Stimulated activated CD4-positive, alpha-beta T cell treated with anti-CD3 and anti-CD28 coated beads, Interleukin-12 subunit alpha, Interleukin-12 subunit beta, amount 100 ng/mL, for 48 hours (primary cell): ENCODE measurements around the gene GOLGA6L4.
"Not testable (repeated sequence)": the region's sequence is repeated elsewhere in the genome, so short reads cannot be mapped to it uniquely, and the experiment has no call there.

Experiments
- DNase-seq, 3 donors: peaks; one replicate each; pipeline ENCODE4 v3.0.0-alpha.2; 2020; ENCODE audit warnings: low read depth in 2 of 3, low spot score in 1 of 3

The GOLGA6L4 gene, protein sequence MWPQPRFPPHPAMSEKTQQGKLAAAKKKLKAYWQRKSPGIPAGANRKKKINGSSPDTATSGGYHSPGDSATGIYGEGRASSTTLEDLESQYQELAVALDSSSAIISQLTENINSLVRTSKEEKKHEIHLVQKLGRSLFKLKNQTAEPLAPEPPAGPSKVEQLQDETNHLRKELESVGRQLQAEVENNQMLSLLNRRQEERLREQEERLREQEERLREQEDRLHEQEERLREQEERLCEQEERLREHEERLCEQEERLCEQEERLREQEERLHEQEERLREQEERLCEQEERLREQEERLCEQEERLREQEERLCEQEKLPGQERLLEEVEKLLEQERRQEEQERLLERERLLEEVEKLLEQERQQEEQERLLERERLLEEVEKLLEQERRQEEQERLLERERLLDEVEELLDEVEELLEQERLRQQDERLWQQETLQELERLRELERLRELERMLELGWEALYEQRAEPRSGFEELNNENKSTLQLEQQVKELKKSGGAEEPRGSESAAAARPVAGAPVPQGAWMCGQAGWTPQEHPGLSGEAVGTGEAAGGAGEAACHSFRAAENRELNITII

DNA sequence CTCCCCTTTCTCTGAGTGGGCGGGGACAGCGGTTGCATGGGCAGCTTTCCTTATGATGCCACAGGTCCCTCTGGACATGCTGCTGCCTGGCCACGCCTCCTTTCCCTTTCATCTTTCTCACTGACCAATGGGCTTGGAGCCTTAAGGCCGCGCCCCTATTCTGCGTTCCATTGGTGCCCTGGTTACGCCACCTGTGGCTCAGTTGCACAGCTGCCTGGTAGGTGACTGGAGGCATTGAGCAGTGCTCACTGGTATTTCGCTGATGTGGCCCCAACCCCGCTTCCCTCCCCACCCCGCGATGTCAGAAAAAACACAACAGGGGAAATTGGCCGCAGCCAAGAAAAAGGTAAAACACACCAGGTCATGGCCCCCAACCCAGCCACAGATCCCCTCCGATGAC, at the start of gene GOLGA6L4:
TSS of gene GOLGA6L4 (plus strand) at position 201 of the 400 bp plus-strand sequence. CDS start at position 263, 62 bp downstream.
- DNase-seq: not testable (repeated sequence)

DNA sequence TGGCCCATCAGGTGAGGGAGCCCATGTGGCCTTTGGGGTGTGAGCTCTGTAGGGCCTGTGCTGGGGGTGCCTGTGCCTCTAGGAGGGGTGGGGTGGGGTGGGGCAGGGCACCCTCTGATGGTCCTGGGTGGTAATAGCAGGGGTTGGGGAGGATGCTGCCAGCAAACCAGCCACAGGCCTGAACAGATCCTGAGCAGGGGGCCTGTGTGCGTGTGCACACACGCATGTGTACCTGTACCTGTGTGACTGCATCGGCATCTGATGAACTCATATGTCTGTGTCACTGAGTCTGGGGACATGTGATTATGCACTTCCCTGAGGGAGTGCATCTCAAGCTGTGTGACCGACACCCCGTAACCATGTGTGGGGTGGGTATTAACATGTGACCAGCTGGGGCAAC, 42.6 kb upstream of the GOLGA6L4 start:
- not testable (repeated sequence) for DNase-seq

DNA sequence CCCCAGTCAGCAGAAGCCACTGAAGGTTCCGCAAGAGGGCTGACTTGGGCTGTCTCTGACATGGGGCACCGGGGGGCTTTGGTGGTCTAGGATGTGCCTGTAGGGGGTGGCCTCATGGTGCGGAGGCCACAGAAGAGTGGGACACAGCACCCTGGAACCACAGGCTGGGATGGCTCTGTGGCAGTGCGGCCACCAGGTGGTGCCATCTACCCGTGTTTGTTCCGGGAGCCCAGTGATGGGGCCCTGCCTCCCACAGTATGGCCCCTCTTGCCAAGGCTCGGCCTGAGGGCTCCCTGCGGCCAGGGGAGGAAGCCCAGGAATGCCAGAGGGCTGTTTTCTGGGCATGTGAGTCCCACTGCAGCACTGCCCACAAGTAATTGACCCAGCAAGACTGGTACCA, 40.0 kb upstream of the GOLGA6L4 start:
- not testable (repeated sequence) for DNase-seq

DNA sequence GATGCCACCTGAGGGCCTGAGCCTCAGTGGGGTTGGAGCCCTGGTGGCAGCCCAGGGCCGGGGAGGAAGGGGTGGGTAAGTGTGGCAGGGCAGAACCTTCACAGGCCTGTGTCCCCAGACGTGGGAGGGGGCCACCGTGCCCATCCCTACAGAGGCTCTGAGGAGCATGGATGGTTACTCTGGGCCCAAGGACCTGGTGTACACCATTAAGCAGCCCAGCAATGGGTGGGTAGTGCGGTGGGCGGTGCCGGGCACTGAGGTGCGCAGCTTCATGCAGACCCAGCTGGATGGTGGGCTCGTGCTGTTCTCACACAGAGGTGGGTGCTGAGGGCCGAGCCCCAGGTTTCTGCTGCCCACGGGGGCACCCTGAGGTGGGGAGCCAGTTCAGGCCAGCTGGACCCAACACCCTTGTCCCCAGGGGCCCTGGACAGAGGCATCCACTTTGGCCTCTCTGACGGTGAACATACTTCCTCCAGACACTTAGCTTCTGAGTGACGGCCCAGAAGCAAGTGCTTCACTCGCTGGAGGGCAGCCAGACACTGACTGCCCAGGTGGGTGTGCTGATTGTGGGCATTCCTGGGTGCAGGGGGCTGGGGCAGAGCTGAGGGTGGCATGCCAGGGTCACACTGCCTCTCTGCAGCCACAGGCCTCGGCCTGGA, 38.9 kb upstream of the GOLGA6L4 start:
- DNase-seq: not testable (repeated sequence)

DNA sequence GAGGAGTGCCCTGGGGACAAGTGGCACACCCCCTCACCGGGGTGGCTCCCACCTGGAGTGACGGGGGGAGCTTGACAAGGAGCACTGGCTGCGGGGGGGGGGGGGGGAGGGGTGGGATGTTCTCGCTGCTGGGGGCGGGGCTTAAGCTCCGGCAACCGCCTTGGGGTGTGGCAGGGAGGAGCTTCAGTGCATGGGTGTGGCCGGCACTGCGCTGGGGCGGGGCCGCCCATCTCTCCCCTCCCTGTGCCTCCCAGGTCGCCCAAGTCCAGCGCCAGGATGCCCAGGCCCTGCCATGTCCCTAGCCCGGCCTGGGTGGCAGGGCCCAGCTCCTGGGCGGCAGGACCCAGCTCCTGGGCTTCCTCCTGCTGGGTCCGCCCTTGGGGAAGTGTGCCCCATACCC, 35.7 kb upstream of the GOLGA6L4 start:
- not testable (repeated sequence) for DNase-seq

DNA sequence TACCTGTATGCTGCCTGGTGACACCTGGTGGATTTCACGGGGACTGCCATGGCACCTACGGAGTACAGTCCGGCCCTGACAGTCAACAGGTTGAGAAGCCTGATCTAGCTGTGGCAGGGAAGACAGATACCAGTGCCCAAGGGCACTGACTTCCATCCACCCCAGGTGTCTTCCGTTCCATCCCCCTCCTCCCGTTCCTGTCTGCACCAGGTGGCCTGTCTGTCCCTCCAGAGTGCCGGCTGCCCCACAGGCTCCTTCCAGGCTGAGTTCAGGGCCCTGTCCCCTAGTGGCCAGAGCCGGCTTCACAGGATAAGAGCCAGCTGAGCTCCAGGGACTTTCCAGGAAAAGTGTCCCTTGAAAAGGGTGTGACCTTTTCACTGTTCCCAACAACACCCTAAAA, 10.9 kb downstream of the GOLGA6L4 start:
- DNase-seq: not testable (repeated sequence)
